GM21619 (cell line): ENCODE data around the gene EPHA6.
"Not testable (repeated sequence)": the region's sequence is repeated elsewhere in the genome, so short reads cannot be mapped to it uniquely, and the experiment has no call there.

Experiments used
- ATAC-seq: cut with Tn5 transposase; IDR thresholded peaks from one replicate; pipeline ENCODE4 v1.9.1; 2021; ENCODE audit not compliant: unreplicated experiment

The EPHA6 gene

DNA sequence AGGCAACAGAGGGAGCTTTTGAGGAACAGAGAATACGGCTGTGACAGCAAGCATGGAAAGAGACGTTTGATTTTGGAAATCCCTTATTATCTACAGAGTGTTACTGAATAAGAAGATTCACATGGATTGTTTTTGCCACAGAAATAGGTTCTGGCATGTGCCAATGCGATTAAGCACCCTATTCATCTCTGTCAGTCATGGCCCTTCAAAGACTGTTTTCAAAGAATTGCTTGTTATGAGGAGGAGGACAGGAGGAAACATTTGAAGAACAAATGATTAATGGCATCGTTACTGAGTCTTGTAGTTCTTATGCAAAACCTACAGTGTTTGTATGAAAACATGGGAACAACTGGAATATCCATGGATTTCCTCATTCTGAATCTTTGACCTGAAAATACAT, 86.2 kb downstream of the EPHA6 start:
- ATAC-seq = no peak

DNA sequence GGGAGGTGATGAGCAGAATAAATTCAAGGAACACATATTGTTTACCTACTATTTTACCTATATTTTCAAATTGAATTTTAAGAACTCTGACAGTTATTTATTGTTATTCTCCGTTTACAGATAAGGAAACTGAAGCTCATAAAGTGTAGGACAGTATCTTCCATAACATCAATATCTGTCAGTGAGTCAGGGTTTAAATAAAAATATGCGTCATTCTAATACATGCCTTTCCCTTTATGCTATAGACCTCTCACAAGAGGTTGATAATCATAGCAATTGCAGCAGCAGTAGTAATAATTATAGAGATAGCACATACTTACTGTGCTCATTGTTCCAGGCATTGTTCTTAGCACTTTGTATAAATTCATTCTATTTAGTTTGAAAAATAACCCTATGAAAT, 101.1 kb downstream of the EPHA6 start:
- ATAC-seq = no peak

DNA sequence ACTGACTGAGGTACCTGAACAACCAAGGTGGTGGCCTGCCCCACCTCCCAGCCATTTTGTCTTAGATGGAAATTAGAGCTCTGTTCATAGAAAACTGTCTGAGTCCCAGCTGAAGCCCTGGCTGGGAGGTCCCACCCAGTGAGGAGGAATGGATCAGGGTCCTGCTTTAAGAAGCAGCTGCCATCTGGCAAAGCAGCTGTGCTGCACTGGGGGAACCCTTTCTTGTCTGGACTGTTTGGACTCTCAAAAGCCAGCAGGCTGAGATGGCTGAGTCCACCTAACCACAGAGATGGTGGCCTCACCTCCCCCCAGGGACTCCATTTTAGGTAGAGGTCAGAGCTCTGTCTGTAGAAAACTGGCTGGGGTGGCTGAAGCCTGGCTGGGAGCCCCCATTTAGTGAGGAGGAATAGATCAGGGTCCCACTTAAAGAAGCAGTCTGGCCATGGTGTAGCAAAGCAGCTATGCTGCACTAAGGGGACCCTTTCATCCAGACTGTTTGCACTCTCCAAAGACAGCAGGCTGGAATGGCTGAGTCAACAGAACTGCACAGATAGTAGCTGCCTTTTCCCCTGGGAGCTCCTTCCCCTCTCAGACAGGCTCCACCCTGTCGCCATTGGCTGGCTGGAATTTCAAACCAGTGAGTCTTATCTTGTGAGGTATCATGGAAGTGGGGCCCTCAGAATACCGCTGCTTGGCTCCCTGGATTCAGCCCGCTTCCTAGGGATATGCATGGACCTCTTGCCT, 116.9 kb downstream of the EPHA6 start:
- ATAC-seq = no peak

GRCh38 chr3:96942131-96942530, 127.7 kb downstream of the EPHA6 start:
- not testable (repeated sequence) for ATAC-seq

DNA sequence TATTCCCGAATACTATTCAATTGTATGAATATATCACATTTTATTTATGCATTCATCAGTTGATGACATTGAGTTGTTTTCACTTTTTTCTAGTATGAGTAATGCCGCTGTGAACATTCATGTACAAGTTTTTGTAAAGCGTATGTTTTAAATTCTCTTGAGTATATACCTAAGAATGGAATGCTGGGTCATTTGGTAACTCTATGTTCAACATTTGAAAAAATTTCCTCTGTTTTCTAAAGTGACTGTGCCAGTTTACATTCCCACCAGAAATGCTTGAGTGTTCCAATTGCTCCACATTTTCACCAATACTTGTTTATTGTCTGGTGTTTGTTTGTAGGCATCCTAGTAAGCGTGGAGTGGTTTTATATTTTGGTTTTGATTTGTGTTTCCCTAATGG, 144.5 kb downstream of the EPHA6 start:
- no peak for ATAC-seq

DNA sequence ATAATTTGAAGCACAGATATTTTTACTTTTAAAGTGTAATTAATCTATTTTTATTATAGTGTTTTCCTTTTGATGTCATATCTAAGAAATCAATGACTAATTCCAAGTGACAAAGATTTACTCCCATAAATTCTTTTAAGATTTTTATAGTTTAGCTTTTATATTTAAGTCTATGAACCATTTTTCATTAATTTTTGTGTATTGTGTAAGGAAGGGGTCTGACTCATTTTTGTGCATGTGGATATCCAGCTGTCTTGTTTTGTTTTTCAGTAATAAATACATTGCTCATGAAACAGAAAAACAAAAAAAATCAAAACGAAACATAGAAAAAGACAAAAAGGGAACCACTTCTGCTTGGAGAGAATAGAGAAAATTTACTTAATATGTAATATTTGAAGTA, 145.1 kb downstream of the EPHA6 start:
- ATAC-seq = no peak

DNA sequence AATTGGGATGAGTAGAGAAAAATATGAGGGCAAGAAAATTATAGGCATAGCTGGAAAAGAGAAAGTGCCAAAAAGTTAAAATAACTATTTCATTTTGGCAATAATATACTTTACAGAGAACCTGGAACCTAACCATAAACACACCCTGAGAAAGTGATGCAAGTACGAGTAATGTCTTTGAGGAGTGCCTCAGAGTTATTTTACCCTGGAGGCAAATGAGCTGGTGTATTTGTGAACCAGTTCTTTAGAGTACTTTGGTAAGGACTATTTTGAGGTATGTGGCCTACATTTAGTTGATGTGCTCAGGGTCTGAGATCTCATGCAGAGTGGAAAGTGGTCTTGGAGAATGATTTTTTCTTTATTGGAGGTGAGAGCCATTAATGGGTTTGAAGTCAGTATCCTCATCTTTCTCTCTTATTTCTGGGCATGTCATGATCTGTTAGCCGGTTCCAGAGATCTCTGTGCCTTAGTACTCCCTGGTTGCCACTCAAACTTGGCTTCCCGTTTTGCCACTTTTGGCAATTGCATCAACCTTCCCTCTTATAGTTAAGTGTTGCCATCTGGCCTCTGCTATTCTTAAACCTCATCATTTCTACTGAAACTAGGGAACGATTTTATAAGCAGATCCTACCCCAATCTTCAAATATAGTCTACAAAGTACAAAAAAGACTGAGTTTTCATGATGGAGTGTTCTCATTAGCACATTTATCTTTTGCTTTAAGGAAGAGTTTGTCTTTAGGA, 145.7 kb downstream of the EPHA6 start:
- ATAC-seq = no peak

GRCh38 chr3:96960661-96961330, 146.4 kb downstream of the EPHA6 start:
- no peak for ATAC-seq

DNA sequence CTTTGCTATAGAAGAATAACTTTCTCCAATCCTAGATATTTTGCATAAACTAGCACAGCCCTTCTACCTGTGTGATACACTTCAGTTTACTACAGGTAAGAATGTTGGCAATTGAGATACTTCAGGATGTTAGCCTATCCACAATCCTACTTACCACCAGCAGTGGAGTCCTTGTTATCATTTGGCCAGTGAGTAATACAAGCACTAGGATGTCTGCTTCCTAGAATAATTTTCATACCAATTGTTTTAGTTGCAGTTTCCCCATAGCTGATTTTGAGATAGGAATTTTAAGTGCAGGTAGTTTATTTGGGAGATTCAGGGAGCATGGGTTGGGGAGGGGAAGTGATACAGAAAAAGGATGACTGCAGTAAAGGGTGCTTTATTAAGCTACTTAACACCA, 147.2 kb downstream of the EPHA6 start:
- ATAC-seq = no peak

DNA sequence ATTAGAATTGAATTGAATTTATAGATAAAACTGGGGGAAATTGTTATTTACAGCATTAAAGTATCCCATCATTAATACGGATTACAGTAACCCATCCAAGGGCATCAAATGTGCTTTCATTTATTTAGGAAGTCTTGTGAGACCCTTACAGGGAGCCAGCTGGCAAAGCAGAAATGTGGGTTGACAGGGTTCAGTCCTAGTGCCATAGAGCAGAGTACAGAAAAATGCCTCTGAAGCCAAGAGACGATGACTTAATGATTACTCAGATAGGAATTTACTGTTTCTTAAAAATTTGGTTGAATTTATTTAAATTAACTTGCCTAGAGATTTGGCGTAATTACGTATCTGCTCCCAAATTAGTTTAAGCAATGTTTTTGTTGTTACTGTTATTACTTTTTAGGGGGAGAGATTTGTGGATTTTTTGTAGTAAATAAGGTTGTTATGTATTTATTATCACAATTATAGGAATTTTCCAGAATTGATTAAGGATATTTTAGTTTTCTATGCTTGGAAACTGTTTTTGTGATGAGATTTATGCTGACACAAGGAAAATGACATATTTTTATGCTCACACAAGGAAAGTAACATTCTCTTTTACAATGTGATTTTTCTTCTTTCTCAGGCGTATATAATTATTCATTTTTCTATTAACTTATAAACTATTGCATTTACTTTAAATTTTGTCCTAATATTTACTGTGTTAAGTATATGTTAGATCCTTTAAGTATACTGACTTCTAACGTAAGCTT, 152.0 kb downstream of the EPHA6 start:
- ATAC-seq = no peak

- no peak for ATAC-seq
Observed at GRCh38 chr3:96970211-96970610, 155.8 kb downstream of the EPHA6 start.

GRCh38 chr3:96977671-96978070, 163.3 kb downstream of the EPHA6 start:
- ATAC-seq = no peak

- ATAC-seq = not testable (repeated sequence)
Observed at GRCh38 chr3:96983716-96984115, 169.3 kb downstream of the EPHA6 start.

GRCh38 chr3:96986241-96986640, 171.8 kb downstream of the EPHA6 start:
- ATAC-seq = no peak

- no peak for ATAC-seq
Observed at GRCh38 chr3:96991231-96991630, 176.8 kb downstream of the EPHA6 start.

DNA sequence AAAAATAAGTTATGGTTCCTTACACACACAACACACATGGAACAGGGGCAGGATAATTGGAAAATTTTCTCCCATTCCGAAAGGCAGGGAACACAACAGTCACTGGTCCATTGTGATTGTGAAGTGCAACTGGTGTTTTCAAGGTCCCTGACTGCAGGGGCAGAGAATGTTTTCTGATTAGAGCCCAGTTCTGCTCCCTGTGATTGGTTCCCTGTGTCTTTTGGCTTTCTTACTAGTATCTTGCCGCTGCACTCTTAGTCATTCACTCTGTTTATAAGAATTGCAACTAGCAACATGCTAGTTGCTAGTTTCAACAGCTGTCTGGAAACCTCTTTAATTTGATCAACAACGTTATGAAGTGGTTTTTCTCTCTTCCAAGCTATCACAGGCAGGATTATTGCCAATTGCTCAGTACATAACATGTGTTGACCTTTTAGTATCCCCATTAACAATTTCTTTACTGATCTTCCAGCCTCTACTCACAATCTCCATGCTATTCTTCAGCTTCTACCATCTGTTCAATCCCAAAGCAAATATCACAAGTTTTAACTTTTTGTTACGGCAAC, 177.5 kb downstream of the EPHA6 start:
- no peak for ATAC-seq

DNA sequence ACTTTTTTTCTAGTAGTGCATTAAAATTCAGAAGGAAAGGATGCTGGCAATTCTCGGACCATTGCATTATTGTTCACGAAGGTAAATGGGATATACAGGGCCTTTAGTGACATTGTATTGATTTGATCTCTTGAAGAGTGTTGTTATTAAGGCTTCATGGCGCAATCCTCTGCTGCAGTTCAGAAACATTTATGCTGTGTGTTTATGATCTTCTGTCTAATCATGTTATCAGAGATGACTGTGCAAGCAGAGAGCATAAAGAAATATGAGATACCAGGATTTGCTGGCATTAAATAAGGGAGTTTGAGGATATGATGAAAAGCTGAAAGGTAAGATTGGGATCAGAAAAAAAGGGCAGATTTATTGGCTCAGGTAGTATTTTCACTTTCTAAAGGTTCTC, 180.6 kb downstream of the EPHA6 start:
- no peak for ATAC-seq

DNA sequence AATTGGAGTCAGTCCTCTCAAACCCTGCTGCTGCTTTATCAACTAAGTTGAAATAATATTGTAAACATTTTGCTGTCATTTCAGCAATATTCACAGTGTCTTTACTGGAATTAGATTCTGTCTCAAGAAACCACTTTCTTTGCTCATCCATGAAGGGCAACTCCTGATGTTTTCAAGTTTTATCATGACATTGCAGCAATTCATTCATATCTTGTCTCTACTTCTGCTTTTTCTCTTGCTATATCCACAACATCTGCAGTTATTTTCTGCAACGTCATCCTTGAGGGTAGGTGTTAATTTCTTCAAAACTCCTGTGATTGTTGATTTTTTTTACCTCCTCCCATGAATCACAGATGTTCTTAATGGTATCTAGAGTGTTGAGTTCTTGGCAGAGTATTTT, 181.6 kb downstream of the EPHA6 start:
- no peak for ATAC-seq

GRCh38 chr3:97001611-97002010, 187.2 kb downstream of the EPHA6 start:
- ATAC-seq = no peak

- ATAC-seq = no peak
Observed at GRCh38 chr3:97009427-97010019, 195.1 kb downstream of the EPHA6 start.
